ENCODE measurements around the gene PPM1H. TPM values are rescaled to one million over a fixed set of nuclear protein-coding genes. Genes with fewer than 3 reads are reported as not detected.

Gene PPM1H
- total and polyA plus RNA-seq, 12 donors, result 0.81 to 5.5 (median 2.6) TPM

- H3K36me3 ChIP-seq (replicated peaks in 1 of 2), result no peaks in the 10 kb centered on the region
- H3K9me3 ChIP-seq (replicated peaks in 1 of 3), result no peaks in the 10 kb centered on the region
- H3K4me3 ChIP-seq, result no peak overlapping the region
- TF ChIP-seq, protein P1, sequence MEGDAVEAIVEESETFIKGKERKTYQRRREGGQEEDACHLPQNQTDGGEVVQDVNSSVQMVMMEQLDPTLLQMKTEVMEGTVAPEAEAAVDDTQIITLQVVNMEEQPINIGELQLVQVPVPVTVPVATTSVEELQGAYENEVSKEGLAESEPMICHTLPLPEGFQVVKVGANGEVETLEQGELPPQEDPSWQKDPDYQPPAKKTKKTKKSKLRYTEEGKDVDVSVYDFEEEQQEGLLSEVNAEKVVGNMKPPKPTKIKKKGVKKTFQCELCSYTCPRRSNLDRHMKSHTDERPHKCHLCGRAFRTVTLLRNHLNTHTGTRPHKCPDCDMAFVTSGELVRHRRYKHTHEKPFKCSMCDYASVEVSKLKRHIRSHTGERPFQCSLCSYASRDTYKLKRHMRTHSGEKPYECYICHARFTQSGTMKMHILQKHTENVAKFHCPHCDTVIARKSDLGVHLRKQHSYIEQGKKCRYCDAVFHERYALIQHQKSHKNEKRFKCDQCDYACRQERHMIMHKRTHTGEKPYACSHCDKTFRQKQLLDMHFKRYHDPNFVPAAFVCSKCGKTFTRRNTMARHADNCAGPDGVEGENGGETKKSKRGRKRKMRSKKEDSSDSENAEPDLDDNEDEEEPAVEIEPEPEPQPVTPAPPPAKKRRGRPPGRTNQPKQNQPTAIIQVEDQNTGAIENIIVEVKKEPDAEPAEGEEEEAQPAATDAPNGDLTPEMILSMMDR (IDR thresholded peaks at IDR 0.05), result no peak
- TF ChIP-seq POLR2A (IDR thresholded peaks at IDR 0.05), result no peak
- intact Hi-C loops (cut with DNase I), result no loop called here
- no peak overlapping the region for H3K27ac ChIP-seq
- no peaks in the 10 kb centered on the region for H3K4me1 ChIP-seq (replicated peaks in 1 of 2)
- H3K27me3 ChIP-seq, result no peaks in the 10 kb centered on the region
- no peak for DNase-seq
These were observed 155.5 kb downstream of the PPM1H start for GRCh38 chr12:62779488-62779887.

DNA sequence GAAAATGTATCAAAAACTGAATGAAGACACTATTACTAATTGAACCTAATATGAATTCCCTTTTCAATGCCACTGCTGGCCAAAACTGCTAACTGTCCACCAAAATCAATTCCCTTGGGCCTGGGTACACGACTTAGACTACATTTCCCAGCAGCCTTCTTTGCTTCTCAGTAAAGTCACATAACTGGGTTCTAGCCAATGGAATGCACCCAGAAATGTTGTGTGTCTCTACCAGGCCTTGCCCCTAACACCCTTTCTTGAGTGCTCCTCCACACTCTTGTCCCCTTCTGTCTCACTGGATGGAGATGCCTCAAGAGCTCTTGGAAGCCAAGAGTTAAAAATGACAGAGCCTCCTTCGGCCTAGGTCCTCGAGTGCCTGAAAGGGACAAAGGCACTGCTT lies 156.8 kb downstream of the PPM1H start:
- Histone ChIP-seq H3K9me3 (replicated peaks in 1 of 3) (no peaks in the 10 kb centered on the region), H3K27me3 (no peaks in the 10 kb centered on the region), H3K27ac (no peak overlapping the region), H3K4me1 (replicated peaks in 1 of 2) (no peaks in the 10 kb centered on the region), H3K36me3 (replicated peaks in 1 of 2) (no peaks in the 10 kb centered on the region), H3K4me3 (no peak overlapping the region)
- TF ChIP-seq, protein P1 (IDR thresholded peaks at IDR 0.05), result no peak
- no peak for TF ChIP-seq POLR2A (IDR thresholded peaks at IDR 0.05)
- intact Hi-C loops (cut with DNase I), result no loop called here
- DNase-seq, result no peak
- 95 to 97% (median 96%) methylated on average over 3 of the region's 3 CpGs for WGBS, 4 donors

DNA sequence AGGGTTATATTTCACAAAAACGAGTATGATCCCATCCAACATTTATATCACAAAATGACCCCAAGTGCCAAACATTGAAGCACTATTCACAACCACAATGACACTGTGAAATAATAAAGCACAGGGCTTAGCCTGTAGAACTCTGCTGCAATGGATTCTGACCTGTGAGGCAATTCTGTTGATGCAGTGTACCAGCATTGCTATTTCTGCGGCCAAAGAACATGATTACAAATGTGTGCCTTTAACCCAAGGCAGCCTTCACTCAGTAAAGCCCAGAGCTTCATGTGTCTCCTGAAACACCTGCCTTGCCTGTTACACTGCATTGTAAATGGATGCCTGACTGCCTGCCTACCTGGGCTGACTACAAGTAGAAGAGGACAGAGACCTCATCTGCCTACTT lies 158.0 kb downstream of the PPM1H start:
- DNase-seq, result no peak
- H3K27ac ChIP-seq, result no peak overlapping the region
- no peaks in the 10 kb centered on the region for H3K4me1 ChIP-seq (replicated peaks in 1 of 2)
- WGBS, 4 donors, result 79 to 86% (median 82%) methylated on average over 2 of the region's 2 CpGs
- no peak overlapping the region for H3K4me3 ChIP-seq
- H3K36me3 ChIP-seq (replicated peaks in 1 of 2), result no peaks in the 10 kb centered on the region
- intact Hi-C loops (cut with DNase I), result no loop called here
- TF ChIP-seq POLR2A (IDR thresholded peaks at IDR 0.05), result no peak
- TF ChIP-seq, protein P1 (IDR thresholded peaks at IDR 0.05), result no peak
- no peaks in the 10 kb centered on the region for H3K9me3 ChIP-seq (replicated peaks in 1 of 3)
- no peaks in the 10 kb centered on the region for H3K27me3 ChIP-seq

GRCh38 chr12:62776575-62776974 lies 158.4 kb downstream of the PPM1H start:
- no peaks in the 10 kb centered on the region for H3K4me1 ChIP-seq (replicated peaks in 1 of 2)
- no peak for DNase-seq
- intact Hi-C loops (cut with DNase I), result no loop called here
- no peak for TF ChIP-seq POLR2A (IDR thresholded peaks at IDR 0.05)
- TF ChIP-seq, protein P1 (IDR thresholded peaks at IDR 0.05), result no peak
- no peaks in the 10 kb centered on the region for H3K27me3 ChIP-seq
- H3K27ac ChIP-seq, result no peak overlapping the region
- no peaks in the 10 kb centered on the region for H3K9me3 ChIP-seq (replicated peaks in 1 of 3)
- no peak overlapping the region for H3K4me3 ChIP-seq
- no peaks in the 10 kb centered on the region for H3K36me3 ChIP-seq (replicated peaks in 1 of 2)

All from adrenal gland (tissue), 12 donors.